GM20000 (cell line): ENCODE measurements around the gene SNAP25.

Experiments
- DNase-seq: peaks from one replicate; pipeline ENCODE4 v3.0.0; 2012; ENCODE audit warnings: low spot score
- TF ChIP-seq, protein P1 (sequence below): IDR thresholded peaks from 2 replicates; pipeline ENCODE4 v1.5.1; 2012; ENCODE audit warnings: mild to moderate bottlenecking, control low read depth; ENCODE audit errors: extremely low read depth, missing control alignments

SNAP25 gene

DNA sequence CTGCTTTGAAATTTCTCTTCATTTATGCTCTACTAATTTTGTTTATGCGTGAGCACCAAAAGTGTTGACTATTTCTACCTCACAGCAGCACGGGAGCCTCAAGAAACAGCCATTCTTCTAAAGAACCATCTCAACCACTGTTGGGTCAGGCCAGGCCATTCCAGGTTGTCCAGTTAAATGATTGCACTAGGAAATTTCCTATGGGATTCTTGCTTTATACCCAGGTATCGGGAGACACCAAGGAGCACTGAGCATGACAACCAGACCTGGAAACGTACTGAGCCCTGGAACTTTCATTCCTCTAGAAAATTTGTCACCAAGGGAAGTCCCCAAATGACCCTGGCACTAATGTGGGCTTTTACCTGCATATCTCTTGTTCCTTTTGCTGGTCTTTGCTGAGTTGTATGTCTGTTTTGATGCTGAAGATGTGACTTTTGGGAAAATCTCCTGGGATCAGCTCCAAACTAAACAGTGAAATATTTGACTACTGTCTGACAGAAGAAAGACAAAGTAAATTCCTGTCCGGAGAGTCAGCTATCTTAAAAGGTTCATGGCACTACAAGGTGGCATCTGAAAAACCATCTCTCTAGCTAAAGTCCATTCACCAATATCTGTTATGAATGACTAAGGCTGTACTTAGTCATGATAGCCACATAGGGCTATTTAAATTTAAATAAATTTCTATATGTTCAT, 70.5 kb downstream of the SNAP25 start:
- no peak for DNase-seq
- TF ChIP-seq, protein P1, sequence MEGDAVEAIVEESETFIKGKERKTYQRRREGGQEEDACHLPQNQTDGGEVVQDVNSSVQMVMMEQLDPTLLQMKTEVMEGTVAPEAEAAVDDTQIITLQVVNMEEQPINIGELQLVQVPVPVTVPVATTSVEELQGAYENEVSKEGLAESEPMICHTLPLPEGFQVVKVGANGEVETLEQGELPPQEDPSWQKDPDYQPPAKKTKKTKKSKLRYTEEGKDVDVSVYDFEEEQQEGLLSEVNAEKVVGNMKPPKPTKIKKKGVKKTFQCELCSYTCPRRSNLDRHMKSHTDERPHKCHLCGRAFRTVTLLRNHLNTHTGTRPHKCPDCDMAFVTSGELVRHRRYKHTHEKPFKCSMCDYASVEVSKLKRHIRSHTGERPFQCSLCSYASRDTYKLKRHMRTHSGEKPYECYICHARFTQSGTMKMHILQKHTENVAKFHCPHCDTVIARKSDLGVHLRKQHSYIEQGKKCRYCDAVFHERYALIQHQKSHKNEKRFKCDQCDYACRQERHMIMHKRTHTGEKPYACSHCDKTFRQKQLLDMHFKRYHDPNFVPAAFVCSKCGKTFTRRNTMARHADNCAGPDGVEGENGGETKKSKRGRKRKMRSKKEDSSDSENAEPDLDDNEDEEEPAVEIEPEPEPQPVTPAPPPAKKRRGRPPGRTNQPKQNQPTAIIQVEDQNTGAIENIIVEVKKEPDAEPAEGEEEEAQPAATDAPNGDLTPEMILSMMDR, result no peak

DNA sequence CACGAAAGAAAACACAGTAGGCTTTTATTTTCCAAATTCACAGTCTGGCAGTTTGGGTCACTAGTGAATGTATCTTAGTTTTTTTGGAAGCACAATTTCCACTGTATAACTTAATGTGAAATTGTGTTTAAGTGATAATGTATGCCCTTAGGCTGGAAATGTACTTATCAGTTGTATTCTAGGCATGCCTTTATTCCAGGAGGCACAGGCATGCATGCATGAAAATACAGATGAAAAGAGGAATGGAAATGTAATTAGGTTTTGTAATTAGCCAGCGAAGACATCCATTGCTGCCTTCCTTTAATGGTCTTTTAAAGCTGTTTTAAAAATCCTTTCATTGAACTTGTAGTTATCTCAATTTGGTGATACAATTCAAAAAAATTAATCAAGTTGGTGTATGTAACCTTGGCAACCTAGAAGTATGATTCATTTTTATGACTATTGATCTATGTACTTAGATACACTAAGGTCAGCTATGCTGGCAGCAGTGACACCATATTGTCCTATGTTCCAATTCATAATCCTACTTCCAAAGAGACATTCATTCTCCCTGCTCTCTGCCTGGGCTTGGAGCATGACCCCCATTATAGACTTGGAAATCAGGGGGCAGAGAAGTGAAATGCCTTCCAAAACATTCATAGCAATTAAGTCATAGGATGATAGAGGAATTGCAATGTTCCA, 73.1 kb downstream of the SNAP25 start:
- TF ChIP-seq, protein P1, result no peak
- no peak for DNase-seq

DNA sequence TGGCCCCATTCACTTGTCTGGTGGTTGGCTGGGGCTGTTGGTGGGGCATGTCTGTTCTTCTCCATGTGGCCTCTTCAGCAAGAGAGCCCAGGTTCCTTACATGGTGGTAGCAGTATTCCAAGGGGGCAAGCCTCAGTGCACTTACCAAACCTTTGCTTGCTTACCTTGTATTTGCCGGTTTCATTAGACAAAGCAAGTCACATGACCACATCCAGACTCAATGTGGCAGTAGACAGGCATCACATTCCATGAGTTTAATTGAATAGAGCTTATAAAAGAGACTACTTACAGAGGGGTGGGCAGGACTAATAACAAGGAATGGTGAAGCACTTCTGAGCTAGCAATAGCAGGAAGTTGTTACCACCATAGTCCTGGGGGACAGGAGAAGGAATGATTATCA, 78.6 kb downstream of the SNAP25 start:
- DNase-seq, result no peak
- TF ChIP-seq, protein P1, result no peak

DNA sequence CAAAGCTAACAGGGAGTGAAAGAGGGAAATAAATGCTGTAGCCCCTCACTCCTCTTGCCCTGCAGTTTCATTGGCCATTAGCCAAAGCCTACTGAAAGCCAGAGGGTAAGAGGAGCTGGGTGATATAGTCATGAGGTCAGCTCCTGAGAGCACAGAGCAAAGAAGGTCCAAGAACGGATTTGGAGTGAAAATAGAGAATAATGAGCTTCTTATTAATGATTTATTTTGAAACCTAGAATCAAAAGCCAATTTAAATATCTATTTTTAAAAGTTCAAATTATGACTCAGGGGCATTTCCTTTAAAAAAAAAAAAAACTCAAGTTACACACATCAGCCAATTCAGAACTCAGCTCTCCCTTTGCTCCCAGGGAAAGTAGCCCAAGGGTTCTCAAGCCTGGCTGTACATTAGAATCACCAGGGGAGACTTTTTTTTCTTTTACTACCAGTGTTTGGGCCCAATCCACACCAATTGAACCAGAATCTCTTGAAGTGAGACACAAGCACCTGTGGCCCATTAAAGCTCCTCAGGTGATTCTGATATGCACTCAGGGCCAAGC, 79.1 kb downstream of the SNAP25 start:
- TF ChIP-seq, protein P1, result no peak
- DNase-seq, result no peak

DNA sequence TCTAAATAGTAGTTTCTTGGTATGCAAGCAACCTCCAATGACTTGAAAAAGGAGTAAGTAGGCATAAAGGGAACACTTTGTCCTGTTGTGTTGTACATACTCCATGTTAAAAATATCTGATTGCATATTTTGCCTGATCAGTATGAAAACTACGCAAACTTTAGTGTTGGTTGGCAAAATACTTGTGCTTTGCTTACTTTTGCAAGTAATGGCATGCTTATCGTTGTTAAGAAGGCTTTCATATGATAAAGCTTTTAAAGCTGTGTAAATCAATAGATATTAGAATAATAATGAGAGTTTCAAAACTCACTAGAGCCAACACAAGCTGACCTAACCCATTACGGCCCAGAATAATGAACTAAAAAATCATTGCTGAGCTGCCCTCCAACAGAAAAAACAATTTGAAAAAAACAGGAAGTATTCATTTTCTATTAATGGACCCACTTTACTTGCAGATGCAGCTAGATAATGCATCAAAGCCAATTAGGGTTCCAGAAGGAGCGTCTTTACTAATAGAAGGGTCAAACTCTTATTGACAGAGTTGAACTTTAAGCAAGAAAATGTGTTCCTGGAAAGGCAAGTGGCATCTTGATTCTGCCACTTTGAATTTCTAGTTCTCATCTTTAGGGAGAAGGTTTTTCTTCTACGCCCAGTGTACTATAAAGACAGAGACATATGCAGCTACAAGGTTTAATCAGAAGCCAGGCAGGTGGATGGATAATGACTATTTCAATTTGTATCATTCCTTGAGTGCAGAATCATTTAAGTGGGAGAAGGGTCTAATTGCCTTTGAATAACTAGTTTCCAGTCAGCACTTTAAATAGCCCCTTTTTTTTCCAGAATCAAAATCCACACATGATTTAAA, 82.2 kb downstream of the SNAP25 start:
- no peak for DNase-seq
- TF ChIP-seq, protein P1, result no peak

DNA sequence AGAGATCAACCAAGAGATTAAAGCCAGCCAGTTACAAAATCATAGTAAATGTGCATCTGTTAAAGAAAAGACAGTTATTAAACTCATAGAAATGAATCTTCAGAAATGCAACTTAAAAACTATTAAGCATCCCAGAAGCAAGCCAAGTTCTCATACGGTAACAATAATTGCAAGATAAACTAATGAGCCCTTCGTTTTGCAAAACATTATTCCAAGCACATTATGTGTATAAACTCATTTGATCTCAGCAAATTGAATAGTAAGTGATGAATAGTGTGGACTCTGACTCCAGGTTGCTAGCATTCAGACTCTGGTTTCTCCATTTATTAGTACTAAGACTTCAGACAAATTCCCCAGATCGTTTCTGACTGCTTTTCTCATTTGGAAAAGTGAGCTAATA, 85.2 kb downstream of the SNAP25 start:
- no peak for DNase-seq
- TF ChIP-seq, protein P1, result no peak

DNA sequence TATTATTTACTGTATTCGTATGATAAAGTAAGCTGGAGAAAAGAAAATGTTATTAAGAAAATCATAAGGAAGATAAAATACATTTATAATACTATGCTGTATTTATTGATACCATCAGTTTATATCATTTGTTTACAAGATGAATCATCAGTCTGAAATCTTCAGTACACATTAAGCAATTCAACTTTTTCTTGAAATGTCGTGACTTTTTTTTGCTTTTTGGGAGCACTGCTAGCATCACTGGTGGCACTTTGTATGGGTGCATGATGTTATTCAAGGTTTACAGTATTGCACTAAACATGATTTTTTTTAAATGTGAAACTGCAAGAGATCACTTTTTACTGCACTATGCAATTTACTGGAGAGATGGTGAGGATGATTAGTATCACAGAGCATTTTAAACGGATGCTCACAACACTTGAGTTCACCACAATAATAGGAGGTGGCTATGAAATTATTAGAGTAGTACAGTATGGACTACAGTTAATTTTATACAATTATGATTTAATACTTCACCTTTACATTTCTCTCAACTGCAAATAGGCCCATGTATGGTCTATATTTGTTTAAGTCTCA, 85.9 kb downstream of the SNAP25 start:
- DNase-seq, result no peak
- TF ChIP-seq, protein P1, result no peak
